ENCODE results near the gene SCT. TPM values are rescaled to one million over a fixed set of nuclear protein-coding genes. Genes with fewer than 3 reads are reported as not detected.

The SCT gene
- total and polyA plus RNA-seq, 2 of the 8 experiments (the other 6 are each of a cell fraction or from before 2014, with no cell fraction given): 1.7 to 2.0 TPM

DNA sequence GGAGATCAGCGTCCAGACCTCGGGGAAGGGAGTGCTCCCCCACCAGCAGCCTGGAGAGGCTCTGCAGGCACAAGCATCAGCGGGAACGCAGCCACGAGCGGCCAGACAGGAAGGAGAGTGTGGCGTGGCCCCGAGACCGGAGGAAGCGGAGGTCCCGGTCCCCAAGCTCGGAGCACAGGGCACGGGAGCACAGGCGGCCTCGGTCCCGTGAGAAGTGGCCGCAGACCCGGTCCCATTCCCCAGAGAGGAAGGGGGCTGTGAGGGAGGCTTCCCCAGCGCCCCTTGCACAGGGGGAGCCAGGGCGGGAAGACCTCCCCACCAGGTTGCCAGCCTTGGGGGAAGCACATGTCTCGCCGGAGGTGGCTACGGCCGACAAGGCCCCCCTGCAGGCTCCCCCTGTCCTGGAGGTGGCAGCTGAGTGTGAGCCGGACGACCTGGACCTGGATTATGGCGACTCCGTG, 18.2 kb downstream of the SCT start (continued):
- TF ChIP-seq, protein P1, sequence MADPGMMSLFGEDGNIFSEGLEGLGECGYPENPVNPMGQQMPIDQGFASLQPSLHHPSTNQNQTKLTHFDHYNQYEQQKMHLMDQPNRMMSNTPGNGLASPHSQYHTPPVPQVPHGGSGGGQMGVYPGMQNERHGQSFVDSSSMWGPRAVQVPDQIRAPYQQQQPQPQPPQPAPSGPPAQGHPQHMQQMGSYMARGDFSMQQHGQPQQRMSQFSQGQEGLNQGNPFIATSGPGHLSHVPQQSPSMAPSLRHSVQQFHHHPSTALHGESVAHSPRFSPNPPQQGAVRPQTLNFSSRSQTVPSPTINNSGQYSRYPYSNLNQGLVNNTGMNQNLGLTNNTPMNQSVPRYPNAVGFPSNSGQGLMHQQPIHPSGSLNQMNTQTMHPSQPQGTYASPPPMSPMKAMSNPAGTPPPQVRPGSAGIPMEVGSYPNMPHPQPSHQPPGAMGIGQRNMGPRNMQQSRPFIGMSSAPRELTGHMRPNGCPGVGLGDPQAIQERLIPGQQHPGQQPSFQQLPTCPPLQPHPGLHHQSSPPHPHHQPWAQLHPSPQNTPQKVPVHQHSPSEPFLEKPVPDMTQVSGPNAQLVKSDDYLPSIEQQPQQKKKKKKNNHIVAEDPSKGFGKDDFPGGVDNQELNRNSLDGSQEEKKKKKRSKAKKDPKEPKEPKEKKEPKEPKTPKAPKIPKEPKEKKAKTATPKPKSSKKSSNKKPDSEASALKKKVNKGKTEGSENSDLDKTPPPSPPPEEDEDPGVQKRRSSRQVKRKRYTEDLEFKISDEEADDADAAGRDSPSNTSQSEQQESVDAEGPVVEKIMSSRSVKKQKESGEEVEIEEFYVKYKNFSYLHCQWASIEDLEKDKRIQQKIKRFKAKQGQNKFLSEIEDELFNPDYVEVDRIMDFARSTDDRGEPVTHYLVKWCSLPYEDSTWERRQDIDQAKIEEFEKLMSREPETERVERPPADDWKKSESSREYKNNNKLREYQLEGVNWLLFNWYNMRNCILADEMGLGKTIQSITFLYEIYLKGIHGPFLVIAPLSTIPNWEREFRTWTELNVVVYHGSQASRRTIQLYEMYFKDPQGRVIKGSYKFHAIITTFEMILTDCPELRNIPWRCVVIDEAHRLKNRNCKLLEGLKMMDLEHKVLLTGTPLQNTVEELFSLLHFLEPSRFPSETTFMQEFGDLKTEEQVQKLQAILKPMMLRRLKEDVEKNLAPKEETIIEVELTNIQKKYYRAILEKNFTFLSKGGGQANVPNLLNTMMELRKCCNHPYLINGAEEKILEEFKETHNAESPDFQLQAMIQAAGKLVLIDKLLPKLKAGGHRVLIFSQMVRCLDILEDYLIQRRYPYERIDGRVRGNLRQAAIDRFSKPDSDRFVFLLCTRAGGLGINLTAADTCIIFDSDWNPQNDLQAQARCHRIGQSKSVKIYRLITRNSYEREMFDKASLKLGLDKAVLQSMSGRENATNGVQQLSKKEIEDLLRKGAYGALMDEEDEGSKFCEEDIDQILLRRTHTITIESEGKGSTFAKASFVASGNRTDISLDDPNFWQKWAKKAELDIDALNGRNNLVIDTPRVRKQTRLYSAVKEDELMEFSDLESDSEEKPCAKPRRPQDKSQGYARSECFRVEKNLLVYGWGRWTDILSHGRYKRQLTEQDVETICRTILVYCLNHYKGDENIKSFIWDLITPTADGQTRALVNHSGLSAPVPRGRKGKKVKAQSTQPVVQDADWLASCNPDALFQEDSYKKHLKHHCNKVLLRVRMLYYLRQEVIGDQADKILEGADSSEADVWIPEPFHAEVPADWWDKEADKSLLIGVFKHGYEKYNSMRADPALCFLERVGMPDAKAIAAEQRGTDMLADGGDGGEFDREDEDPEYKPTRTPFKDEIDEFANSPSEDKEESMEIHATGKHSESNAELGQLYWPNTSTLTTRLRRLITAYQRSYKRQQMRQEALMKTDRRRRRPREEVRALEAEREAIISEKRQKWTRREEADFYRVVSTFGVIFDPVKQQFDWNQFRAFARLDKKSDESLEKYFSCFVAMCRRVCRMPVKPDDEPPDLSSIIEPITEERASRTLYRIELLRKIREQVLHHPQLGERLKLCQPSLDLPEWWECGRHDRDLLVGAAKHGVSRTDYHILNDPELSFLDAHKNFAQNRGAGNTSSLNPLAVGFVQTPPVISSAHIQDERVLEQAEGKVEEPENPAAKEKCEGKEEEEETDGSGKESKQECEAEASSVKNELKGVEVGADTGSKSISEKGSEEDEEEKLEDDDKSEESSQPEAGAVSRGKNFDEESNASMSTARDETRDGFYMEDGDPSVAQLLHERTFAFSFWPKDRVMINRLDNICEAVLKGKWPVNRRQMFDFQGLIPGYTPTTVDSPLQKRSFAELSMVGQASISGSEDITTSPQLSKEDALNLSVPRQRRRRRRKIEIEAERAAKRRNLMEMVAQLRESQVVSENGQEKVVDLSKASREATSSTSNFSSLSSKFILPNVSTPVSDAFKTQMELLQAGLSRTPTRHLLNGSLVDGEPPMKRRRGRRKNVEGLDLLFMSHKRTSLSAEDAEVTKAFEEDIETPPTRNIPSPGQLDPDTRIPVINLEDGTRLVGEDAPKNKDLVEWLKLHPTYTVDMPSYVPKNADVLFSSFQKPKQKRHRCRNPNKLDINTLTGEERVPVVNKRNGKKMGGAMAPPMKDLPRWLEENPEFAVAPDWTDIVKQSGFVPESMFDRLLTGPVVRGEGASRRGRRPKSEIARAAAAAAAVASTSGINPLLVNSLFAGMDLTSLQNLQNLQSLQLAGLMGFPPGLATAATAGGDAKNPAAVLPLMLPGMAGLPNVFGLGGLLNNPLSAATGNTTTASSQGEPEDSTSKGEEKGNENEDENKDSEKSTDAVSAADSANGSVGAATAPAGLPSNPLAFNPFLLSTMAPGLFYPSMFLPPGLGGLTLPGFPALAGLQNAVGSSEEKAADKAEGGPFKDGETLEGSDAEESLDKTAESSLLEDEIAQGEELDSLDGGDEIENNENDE (IDR thresholded peaks at IDR 0.05; ENCODE audit: insufficient replicate concordance, low read length): no peak
- TF ChIP-seq POLR2AphosphoS5 (IDR thresholded peaks at IDR 0.05; ENCODE audit: low read depth, low read length) (0 out of 2 replicates have a peak, but pooled peaks have one; percentile 17), RXRA (IDR thresholded peaks at IDR 0.05; ENCODE audit: insufficient read depth, low read depth, low read length) (no peak), SIN3A (conservative IDR thresholded peaks at IDR 0.05 in 1 of 2, IDR thresholded peaks at IDR 0.05 in 1 of 2; ENCODE audit: low read depth in 1 of 2, low read length in 2 of 2) (no peak), KDM1A (IDR thresholded peaks at IDR 0.05; ENCODE audit: borderline replicate concordance, low read length) (no peak)
- TF ChIP-seq, protein P2, sequence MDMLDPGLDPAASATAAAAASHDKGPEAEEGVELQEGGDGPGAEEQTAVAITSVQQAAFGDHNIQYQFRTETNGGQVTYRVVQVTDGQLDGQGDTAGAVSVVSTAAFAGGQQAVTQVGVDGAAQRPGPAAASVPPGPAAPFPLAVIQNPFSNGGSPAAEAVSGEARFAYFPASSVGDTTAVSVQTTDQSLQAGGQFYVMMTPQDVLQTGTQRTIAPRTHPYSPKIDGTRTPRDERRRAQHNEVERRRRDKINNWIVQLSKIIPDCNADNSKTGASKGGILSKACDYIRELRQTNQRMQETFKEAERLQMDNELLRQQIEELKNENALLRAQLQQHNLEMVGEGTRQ (IDR thresholded peaks at IDR 0.05; ENCODE audit: low read length): no peak
